OCI-M1 (cell line): ENCODE data around the gene SLCO3A1.

Source experiments
- DNase-seq: peaks from one replicate; lab custom pipeline; 2025; lab: John Stamatoyannopoulos, UW

The SLCO3A1 gene

DNA sequence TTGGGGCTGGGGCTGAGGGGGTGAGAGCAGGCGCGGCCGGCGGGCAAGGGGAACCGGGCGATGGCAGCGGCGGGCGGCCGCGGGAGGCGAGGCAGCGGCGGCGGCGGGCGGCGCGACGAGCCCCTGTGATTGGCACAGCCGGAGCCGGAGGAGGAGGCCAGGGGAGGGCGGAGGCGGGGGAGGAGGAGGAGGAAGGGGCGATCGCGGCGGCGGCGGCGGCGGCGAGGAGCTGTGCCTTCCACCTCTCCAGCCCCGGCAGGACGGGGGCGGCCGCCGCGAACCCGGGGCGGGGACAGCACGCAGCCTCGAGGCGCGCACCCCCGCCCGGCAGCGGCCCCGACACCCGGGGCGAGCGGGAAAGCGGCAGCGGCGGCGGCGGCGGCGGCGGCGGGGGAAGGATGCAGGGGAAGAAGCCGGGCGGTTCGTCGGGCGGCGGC is at the start of gene SLCO3A1:
Gene SLCO3A1 (plus strand): TSS at position 198 of the 437 bp plus-strand sequence.
- DNase-seq: peak; percentile 61

GRCh38 chr15:91807122-91807521 is 46.4 kb upstream of the SLCO3A1 start:
- DNase-seq: no peak

GRCh38 chr15:91813924-91814323 is 39.6 kb upstream of the SLCO3A1 start:
- no peak for DNase-seq

- no peak for DNase-seq
Measured at GRCh38 chr15:91816942-91817341, 36.6 kb upstream of the SLCO3A1 start.

- no peak for DNase-seq
Measured at GRCh38 chr15:91821458-91821857, 32.0 kb upstream of the SLCO3A1 start.

DNA sequence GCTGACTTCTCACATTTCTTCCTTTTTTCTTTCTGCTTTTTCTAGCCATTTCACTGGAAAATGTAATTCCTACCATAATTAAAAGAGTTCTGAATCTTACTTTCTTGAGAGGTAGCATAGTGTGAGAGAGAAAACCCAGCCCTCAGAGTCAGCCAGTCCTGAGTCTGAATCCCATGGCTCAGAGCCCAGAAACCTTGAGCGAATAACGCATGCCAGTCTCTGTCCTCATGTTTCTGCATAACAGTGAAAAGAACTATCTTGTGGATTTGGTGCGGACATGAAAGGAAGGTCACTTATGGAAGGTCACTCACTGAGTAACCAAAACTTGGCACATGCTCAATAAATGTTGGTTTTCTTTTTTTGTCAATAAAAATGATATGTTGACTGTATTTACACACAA is 29.3 kb upstream of the SLCO3A1 start:
- DNase-seq: no peak

GRCh38 chr15:91826443-91826842 is 27.1 kb upstream of the SLCO3A1 start:
- no peak for DNase-seq

DNA sequence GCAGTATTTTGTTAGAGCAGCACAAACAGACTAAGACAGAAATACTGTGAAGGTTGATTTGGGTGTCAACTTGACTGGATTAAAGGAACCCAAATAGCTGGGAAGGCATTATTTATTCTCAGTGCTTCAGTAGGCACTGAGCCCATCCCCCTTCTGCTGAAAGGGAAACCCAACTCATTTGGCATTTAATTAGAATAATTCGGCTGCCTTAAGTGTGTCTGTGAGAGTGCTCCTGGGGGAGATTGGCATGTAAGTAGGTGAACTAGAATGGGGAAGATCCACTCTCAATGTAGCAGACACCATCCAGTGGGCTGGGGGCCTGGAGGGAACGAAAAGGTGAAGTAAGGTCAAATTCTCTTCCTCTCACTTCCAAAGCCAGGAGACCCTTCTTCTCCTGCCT is 20.5 kb upstream of the SLCO3A1 start:
- DNase-seq: no peak

- no peak for DNase-seq
Measured at GRCh38 chr15:91839867-91840266, 13.6 kb upstream of the SLCO3A1 start.

DNA sequence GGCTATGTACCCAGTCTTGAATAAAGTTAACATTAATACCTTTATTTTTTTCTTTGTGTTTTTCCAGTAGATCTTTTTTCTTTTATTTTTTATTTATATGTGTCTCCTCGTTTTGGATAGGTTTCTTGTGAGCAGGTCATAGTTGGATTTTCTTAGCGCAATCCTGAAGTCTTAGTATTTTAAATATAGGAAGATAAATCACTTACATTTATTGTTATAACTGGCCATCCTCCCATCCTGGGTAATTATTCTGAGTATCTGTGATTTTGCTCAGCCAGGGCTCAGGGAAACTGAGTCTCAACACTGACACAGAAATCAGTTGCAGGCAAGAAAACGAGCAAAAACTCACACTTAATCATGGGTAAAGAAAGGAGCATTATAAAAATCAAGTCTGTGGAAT is 11.6 kb upstream of the SLCO3A1 start:
- no peak for DNase-seq

GRCh38 chr15:91844341-91844740 is 9.2 kb upstream of the SLCO3A1 start:
- no peak for DNase-seq

- no peak for DNase-seq
Measured at GRCh38 chr15:91844928-91845327, 8.6 kb upstream of the SLCO3A1 start.

DNA sequence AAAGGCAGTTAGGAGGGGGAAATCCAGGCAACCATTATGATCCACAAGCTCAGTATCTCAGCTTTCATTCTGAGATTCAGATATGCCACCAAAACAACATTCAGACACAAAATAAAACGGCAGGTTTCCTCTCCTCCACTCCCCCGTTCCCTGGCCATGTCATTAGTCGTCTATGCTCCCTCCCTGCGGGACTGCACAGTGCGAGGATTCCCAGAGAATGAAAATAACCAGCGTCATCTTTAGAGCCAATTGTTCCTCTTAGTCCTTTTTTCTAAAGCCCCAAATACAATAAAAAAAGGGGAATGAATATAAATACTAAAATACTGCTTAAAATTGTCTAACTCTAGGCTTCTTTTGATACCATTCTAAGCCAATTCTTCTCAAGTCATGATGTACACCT is 7.8 kb upstream of the SLCO3A1 start:
- no peak for DNase-seq

GRCh38 chr15:91849180-91849579 is 4.3 kb upstream of the SLCO3A1 start:
- DNase-seq: no peak

DNA sequence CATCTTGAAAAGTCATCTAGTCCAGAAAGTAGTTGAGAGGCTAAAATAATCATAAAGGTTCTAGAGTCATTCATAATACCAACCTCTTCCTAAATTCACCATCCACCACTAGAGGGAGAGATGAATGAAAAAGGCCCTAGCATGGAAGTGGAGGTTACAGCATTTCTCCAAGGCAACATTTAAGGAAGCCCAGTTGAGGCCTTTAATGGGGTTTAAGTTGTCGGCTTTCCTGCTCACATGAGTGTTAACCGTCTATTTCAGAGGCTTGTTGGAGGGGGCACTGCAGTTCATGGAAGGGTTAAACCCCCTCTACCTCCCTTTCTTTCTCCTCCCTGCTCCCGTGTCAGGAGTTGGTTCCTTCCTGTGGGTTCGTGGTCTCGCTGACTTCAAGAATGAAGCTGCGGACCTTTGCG is 3.8 kb upstream of the SLCO3A1 start:
- DNase-seq: peak; percentile 80

DNA sequence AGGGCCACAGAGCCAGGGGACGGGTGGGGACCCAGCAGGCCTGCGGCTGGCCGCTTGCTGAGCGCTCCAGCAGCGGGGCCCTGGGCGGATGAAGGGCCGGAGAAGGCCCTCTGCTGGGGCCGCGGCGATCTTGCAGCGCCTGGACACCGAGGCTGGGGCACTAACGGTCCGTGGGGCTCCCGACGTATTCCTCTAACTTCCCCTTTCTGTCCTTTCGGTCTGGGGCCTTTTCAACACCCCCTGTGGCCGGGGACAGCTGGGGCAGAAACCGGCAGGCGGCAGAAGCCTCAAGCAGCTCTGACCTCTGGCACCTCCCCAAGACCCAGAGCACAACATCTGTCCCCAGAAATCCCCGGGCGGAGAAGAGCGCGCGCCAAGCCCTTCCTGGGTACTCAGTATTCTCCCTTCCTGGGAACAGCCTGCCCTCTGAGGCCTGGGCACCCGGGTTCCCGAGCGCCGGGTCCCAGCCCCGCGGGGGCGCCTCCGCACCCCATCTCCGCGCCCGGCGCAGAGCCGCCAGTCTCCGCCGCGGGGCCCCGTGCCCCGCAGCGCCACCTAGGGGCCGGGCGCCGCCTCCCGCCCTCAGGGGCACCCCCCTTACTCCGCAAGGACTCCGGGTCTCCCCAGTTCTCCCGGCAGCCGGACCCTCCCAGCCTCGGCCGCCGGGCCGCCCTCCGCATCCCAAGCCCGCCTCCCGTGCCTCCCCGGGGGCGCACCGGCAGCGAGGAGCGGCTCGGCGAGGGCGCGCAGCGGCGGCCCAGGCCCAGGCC is 582 bp upstream of the SLCO3A1 start:
- peak; percentile 93 for DNase-seq

DNA sequence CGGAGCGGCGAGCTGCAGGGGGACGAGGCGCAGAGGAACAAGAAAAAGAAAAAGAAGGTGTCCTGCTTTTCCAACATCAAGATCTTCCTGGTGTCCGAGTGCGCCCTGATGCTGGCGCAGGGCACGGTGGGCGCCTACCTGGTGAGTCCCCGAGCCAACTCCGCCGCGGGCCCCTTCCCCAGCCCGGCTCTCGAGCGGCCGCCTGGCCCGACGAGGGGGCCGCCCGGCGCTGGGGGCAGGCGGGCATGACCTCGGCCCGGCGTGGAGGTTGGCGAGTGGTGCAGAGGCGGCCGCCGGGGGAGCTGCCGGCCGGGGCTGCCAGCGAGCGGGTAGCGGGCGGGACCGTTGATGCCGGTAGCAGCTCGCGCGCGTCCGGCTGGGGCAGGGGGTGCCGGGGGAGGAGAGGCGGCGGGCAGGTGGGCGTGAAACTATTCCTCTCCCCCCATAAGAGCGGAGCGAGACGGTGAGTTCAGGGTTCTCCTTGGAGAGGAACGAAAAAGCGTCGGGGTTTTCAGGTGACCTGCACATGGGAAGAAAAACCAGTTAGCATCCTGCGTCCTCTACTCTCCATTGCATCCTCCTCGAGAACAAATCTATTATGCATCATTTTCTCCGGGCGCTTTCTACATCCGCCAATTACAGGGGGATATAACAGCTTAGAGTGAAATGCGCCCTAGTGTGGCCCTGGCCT is 585 bp downstream of the SLCO3A1 start:
- peak; percentile 32 for DNase-seq

DNA sequence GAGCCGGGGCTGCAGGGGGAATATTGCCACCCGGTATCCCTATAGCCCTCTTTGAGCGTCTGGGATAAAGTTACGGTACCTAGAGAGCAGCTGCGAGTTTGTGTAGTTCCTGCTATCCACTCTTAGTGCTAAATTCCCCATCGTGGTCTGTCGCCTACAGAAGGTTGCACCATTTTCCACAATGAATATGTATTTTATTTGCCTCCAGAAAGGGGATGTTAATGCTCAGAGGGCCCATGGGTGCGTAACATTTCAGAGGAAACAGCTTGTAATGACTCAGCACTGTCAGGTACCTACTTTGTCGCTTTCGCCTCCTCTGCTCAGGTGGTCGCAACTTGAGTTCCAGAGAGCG is 1.1 kb downstream of the SLCO3A1 start:
- DNase-seq: no peak

- DNase-seq: no peak
Measured at GRCh38 chr15:91855241-91855640, 1.7 kb downstream of the SLCO3A1 start.

GRCh38 chr15:91855684-91856489 is 2.4 kb downstream of the SLCO3A1 start:
- DNase-seq: no peak

- no peak for DNase-seq
Measured at GRCh38 chr15:91857224-91857585, 3.7 kb downstream of the SLCO3A1 start.

- peak; percentile 45 for DNase-seq
Measured at GRCh38 chr15:91857772-91858171, 4.3 kb downstream of the SLCO3A1 start.

GRCh38 chr15:91860498-91860897 is 7.0 kb downstream of the SLCO3A1 start:
- no peak for DNase-seq
